NCI-H1436 treated with DMSO at 0.1 percent for 48 hours (cell line): ENCODE data around the gene CTXN1.
"Not testable (repeated sequence)": the region's sequence is repeated elsewhere in the genome, so short reads cannot be mapped to it uniquely, and the experiment has no call there.

Experiments used
- DNase-seq: peaks from one replicate; lab custom pipeline; 2025; lab: John Stamatoyannopoulos, UW

The CTXN1 gene

DNA sequence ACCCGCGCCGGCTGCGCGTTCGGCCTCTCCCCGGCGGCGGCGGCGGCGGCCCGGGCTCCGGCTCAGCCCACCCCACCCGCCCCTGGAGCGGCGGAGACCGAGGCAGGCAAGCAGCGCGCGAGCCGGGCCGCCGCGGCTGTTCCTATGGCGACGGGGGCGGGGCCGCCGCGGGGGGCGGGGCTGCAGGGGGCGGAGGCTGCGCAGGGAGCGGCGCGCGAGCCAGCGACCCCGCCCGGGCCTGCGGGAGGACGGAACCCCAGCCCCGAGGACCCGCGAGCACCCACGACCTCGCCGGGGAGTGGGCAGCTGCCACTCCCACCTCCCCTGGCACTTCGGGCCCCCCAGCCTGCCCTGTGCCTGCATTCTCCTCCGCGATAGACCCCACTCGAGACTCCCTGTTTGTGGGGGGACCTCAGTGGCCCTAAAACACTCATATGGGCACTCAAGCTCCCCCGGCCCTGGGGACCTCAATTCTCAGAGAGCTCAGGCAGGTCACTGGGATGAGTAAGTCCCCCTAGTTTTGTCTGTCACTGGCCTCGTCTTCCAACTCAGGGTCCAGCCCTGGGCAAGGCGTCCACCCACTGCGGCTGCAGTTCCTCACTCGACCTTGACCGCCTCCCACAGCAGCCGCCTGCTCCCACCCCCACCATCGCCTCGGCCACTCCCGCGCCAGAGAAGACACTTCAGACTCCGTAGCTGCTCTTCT is at the start of gene CTXN1:
TSS of gene CTXN1 (minus strand) at position 115 of the 706 bp plus-strand sequence. CDS start 597 bp downstream, outside the sequence.
- DNase-seq, result no peak

DNA sequence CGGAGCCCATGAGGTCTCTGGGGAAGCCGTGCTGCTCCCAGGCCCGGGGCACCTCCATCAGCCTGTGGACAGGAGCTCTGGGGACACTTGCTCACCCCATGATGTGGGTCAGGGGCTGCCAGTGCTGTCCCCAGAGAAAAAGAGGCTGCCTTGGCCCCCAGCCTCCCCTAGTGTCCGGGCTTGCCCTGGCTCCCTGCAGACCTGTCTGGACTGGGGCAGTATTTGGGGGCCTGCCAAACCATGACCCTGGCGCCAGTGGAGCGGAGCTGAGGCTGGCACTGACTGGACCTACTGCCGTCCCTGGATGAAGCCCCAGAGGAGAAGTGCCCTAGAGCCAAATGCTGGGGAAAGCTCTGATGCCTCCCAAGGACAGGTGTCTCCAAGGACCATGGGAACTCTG is 49.1 kb upstream of the CTXN1 start:
- DNase-seq, result no peak

DNA sequence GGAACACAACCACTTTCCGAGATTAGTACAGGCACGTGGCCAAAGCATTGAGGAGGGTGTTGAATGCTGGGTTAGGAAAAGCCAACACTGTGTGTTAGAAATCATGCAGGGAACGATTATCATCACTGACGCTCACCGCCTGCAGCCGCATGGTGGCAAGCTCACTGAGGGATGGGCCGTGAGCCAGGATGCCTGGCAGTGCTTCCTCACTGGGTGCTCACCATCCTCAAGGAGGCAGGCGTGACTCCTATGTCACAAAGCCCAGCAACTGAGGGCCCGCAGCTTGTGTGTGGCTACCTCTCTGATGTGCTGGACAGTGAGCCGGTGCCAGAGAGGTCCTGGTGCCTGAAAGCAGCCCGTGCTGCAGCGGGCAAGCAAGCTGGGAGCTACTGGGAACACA is 47.9 kb upstream of the CTXN1 start:
- DNase-seq, result no peak

DNA sequence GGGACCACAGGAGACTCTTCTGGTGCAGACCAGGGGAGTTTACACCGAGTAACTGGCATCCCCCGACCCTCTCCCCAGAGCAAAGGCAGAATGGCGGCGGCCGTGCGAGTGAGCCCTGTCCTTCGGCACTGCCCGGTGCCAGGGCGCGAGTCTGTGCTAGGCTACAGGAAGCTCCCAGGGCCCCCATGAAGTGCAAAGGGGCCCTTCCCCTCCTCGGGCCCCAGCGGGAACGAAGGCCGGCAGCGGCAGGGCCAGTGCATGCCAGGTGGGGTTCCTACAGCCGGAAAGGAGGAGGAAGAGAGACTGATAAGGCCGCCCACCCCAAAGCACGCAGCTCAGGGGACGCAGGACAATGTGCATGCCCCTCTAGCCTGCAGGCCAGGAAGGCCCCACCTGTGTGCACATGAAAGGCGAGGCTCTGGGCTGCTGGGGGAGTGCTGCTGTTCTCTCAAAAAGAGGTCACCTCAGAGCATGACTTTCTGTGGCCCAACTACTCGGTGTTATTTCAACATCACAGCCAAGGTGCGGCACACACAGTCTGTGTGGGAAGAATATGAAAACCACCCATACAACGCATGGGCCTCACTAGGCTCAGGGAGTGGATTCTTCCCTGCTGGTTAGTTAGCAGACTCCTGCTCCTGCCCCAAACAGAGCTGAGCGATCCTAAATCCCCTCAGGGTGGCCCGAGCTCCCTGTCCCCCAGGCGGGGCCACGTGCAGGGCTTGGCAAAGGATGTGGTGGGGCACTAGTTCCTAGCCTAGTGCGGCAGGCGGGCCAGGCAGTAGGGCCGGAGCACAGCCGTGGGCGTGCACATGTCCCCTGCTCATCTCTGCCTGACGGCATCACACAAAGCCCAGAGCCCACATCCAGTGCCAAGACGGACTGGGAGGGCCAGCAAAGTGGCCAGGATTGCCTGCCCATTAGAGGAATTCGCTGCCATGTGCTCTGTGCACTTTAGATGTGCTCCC is 45.9 kb upstream of the CTXN1 start:
- DNase-seq, result no peak

DNA sequence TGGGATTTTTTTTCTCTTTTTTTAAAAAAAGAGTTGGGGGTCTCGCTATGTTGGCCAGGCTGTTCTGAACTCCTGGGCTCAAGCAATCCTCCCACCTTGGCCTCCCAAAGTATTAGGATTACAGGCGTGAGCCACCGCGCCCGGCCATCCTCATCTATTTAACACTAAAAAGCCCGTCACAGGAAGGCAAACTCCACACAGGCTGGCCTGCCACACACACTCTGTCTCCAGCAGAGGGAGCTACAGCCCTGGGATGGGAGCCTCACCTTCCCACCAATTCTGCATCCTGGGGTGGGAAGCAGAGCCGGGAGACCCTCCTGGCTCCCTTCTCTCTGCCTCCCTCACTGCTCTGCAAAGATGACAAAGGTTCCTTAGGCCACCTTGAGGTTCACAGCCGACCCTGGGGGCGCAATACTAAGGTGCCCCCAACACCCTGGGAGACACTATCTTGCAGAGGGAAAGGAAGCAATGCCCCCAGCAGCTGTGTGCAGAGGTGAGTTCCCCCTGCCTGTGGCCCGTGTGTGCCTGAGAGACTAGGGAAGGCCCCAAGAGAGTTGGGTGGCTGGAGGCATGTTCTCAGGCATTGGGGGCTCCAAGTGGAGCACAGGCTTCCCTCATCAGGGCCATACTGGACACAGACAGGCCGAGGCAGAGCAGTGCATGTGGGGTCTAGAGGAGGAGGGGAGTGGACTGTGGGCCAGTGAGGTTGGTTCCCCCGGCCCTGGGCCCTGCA is 44.9 kb upstream of the CTXN1 start:
- DNase-seq, result no peak

DNA sequence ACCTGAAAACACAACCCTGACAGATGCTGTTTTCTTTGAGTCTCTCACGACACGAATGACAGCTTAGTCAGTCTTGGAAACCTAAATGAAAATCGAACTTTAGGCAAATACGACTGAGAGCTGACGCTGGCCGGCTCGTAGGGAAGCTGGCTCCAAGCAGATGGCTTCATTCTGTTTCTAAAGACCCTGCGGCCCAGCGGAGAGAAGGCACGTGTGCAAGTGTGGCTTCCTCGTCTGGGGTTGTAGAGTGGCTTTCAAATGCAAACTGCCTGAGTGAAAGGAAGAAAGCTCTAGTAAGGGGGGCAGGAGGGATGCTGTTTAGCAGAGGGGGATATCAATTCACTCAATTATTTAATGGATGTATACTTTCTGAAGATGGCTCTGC is 43.6 kb upstream of the CTXN1 start:
- no peak for DNase-seq

DNA sequence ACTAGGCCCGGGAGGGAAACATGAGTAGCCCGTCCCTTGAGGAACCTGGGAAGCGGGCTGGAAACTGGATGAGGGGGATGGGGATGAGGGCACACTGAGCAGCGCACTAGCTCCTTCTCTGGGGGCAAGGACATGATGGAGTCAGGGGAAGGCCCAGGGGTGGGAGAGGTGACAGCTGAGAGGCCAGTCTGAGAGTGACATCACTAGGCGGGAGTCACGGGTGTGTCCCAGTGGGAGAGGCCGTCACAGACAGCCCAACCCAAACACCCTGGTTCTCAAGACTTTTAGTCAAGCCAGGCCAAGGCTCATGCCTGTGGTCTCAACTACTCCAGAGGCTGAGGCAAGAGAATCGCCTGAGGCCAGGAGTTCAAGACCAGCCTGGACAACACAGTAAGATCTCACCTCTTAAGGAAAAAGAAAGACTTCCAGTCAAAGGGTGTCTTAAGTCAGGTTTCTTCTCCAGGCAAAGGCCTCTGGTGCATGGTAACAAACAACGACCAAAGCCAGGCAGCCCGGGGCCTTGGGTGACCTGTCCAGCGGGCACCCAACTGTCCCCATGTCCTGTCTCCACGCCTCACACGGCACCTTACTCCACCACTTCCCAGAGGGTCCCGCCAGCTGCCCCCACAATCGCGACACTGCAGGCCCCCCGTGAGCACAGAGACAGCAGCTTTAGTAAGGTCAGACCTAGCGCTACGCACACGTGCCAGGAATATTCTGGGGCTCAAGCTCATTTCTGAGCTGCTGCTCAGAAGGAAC is 43.0 kb upstream of the CTXN1 start:
- DNase-seq, result no peak

DNA sequence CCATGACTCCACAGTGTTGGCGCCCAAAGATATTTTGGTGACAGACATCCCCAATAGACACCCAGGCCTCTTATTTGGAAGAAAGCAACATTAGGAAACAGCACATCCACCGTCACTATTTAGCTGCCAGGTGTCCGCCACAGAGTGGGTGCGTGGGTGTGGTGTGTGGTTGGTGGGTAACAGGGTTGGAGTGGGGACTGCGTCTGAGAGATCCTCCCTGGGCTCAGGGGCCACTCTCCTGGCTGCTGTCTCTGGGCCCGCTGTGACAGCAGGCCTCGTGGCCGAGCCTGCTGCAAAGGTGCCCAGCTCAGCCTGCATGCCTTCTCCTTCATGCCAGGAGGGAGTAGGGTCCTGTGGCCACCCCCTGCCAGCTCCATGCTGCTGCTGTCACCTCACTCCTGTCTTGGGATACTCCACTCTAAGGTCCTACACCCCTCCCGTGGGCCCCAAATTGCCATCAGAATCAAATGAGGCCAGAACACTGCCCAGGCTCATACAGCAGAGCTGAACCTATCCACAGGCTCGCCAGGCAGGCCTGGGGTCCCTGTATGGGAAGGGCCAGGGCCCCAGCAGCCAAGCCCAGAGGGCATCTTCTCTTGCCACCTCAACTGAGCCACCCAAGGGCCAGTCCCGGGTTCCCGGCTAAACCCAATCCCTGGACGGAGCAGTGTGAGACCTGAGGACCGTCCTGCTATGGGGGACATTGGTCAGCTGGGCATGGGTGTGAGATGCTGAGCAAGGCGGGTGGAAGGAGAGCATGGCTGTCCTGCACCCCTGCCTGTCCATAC is 42.3 kb upstream of the CTXN1 start:
- DNase-seq, result no peak

DNA sequence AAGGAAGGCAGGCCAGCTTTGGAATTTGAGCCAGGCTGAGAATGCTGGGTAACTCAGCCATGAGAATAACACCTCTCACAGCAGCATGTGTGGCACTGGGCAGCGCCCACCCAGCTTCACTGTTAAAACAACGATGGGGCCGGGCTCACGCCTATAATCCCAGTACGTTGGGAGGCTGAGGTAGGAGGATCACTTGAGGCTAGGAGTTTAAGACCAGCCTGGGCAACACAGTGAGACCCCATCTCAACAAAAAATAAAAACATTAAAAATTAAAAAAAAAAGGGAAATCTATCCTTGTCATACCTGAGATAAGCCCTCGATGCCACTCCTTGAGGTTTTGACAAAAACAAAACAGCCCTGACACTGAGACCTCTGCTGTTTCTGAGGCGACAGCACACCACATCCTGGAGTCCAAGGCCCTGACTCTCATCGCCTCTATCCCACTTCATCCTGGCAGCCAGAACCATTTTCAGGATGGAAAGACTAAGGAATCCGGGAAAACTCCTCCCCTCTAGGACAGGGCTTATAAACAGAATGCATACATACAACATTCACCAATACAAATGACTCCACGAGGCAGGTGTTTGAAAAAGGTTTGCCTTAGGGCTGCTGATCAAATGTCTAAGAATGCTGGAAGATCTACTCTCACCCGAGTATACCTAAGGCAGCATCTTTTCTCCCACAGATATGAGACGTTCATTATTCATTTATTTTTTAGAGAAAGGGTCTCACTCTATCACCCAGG is 40.2 kb upstream of the CTXN1 start:
- no peak for DNase-seq

DNA sequence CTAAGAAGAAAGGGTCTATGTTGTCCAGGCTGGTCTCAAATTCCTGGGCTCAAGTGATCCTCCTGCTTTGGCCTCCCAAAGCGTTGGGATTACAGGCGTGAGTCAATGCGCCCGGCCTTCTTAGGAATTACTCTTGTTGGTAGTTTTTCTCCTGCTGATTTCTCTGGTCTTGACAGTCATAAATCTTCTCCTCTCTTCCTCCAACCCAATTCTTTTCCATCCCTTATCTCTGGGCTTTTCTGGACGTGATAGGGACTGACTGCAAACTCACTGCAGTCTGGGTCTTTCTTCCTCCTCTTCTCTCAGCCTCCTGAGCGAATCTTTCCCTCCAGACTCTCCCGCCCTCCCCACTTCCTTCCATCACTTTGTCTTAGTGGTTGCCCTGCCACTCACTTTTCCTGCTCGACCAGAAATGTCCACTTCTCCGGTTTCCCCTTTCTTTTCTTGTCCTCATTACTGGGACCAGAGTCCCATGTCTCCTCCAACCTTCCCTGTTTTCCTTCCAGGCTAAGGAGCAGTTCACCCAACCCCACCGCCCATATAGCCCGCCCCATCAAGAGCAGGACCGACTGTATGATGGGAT is 39.4 kb upstream of the CTXN1 start:
- DNase-seq, result no peak

DNA sequence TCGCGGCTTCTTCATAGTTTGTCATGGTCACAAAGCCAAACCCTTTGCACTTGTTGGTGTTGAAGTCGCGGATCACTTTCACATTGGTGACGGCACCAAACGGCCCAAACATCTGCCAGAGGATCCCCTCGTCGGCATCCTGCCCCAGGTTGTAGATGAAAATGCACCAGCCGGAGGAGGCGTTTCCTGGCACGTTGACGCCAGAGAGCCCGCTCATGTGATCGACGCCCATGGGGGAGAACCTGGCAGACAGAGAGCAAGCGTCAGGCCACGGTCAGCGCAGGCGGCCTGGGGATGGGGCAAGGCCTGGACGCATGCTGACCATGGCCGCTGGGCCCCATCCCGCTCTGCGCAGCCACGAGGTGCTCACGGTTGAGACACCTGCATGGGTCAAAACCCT is 37.6 kb upstream of the CTXN1 start:
- no peak for DNase-seq

DNA sequence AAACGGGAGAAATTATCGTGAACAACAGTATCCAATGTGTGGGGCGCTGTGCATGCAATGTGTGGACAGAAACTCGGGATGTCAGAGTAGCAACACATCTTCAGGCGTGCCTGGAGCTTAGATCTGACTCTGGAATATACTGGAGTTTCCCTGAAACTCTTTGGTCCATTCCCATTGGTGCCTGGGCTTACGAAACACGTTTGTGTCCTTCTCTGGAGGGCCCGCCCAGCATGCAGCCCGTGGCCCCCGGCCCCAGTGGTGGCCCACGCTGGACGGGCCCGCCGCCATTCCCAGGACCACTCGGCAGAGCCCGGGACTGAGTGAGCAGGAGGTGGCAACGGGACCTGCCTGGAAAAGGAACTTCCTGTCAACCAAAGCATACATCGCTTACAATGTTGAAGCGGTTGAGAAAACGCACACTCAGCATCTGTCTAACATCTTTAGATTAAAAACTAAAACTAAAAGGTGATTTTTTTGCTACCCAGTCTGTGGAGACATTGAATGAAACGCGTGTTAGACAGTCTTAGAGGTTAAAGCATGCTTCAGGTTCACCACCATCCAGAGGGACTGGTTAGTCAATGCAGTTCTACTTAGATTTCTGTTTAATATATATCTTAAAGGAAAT is 36.8 kb upstream of the CTXN1 start:
- DNase-seq, result no peak

DNA sequence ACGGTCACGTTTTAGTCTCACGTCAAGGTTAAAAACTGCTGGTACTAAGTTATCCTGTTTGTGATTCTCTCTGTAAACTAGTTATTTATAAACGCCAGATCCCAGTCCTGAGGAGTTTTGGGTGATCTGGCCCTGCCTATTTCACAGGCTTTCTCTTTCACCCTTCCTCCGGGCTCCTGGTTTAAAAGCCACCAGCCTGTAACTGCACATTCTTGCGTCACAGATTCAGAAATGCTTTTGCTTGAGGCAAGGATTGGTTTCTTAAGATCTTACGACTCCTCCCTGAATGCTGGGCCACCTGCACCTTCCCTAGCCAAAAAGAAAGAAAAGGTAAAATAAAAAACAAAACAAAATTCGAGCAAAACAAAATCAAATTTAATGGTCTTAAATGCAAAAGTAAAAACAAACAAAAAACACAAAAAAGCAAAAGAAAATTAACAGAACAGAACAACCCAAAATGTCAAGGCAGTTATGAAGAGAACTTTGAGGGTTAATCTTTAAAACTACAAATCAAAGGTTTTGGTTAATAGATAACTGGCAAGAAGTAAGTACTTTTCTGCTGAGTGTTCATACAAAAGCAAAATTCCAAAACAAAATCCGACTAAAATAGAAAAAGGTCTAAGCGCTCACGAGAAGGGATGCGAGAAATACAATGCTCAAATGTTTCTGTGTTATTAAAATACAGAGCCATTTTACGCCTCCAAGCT is 36.1 kb upstream of the CTXN1 start:
- no peak for DNase-seq

DNA sequence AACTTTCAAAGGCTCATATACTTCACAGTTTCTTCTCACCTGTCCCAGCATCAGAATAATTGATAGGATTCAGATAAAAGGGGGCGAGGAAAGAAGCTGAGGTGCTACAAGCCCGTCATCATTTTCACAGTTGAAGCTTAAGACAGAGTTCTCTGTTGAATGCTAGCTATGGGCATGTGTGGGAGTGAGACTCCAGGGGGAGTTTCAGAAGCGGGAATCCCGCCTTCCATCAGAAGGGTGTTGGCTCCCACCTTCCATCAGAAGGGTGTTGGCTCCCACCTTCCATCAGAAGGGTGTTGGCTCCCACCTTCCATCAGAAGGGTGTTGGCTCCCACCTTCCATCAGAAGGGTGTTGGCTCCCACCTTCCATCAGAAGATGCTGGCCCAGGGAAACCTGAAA is 35.1 kb upstream of the CTXN1 start:
- DNase-seq, result not testable (repeated sequence)

DNA sequence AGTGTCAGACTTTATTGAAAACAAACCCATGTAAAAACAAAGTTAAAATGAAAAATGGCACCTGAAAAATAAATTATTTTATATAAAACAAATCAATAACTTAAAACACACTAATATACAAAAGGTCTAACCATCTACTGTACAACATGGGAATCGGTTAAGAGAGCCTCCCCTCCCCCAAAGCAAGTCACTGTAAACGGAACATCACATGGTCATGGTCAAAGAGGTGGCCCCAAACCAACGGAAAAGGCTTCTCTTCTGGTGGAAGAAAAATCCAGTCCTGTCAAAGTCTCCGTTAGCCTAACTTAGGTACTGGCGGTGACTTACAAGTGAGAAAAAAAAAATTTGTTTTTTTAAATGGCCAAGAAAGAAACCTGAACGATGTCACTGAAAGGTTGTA is 33.3 kb upstream of the CTXN1 start:
- no peak for DNase-seq

DNA sequence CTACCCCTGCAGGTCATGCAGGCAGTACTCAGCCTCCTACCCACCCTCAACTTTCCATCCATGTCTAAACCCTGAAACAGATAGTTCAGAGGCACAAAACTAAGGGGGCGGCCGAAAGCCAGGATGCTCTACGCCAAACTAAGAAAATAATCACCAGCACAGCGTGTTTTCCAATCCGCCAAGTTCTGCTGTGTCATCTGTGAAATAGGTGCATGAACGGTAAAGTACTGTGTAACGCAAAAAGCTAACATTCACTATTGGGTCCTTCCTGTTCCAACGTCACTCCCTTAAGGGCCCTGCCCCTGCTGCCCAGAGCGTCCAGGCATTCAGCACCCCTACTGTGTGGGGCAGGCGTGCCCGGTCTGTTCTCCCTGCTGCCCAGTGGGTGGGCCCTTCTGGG is 29.8 kb upstream of the CTXN1 start:
- no peak for DNase-seq

DNA sequence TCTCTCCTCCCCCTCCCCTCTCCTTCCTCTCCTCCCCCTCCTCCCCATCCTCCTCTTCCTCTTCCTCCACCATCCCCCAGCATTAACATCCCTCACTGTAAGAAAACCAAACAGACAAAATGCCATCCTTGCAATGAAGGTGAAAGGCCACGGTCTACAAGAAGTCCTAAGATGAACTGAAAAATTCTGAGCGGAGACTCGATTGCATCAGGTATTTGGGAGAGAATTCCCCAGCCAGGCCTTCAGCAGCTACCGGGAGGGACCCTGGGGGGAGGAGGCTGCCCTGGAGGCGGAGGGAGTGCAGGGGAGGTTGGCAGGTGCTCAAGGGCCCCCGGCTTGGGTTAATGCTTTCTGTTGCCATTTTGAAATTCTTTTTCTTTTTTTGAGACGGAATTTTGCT is 27.6 kb upstream of the CTXN1 start:
- DNase-seq, result no peak

DNA sequence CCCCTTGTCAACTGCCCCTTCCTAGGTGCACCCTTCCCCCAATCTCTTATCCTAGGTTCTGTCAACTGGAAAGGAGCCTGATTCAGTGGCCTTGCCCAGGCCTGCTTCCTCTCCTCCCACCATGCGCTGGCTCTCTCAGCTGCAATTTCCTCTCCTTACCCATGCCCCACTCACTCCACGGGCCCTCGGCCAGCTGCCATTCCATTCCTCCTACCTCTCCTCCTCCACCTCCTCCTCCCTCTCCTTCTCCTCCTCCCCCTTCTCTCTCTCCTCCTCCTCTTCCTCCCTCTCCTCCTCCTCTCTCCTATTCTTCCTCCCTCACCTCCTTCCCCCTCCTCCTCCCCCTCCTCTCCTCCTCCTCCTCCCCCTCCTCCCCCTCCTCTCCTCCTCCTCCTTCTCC is 27.1 kb upstream of the CTXN1 start:
- DNase-seq, result no peak

DNA sequence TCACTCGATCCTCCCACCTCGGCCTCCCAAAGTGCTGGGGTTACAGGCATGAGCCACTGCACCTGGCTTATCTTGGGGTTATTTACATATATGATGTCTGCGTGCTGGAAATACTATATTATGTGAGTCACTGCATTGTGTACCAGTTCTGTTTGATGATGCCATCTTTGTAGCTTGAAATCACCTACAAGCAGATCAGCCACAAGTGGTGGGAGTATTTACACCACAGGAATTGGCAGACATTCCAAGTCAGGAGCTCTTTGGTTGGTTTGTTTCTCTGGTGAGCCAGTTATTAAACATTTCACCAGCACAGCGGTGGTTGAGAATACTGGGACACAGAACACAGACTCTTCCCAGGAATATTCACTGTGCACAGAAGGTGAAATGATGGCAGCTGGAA is 22.0 kb upstream of the CTXN1 start:
- no peak for DNase-seq
